ENCODE results near the gene MSX2. TPM values are rescaled to one million over a fixed set of nuclear protein-coding genes. Genes with fewer than 3 reads are reported as not detected.

Gene MSX2
- total and polyA plus RNA-seq, 9 of the 15 experiments (the other 6 are each of a cell fraction or from before 2014, with no cell fraction given): not detected

- Histone ChIP-seq H4K20me1 (replicated peaks; ENCODE audit: control insufficient read depth, insufficient read depth, low read length) (no peaks in the 10 kb centered on the region), H3K4me2 (ENCODE audit: insufficient read depth, low read length) (no peak overlapping the region), H3K27ac (ENCODE audit: extremely low read depth, low read depth, low read length) (no peak overlapping the region), H3K79me2 (ENCODE audit: control insufficient read depth, insufficient read depth, low read length) (no peaks in the 10 kb centered on the region), H3K9ac (ENCODE audit: insufficient read depth in 1 of 2, low read depth in 2 of 2, low read length in 2 of 2) (no peak overlapping the region), H3K9me1 (ENCODE audit: control insufficient read depth, insufficient read depth, low read length) (no peaks in the 10 kb centered on the region), H3K9me3 (replicated peaks; ENCODE audit: control insufficient read depth, insufficient read depth, low read depth, low read length) (no peaks in the 10 kb centered on the region), H3K27me3 (ENCODE audit: control insufficient read depth in 2 of 2, insufficient read depth in 2 of 2, low read length in 2 of 2) (peaks cover 23 to 56% of the 10 kb centered on the region in 2 experiments; a peak in 4 of 5 replicates), H3K36me3 (ENCODE audit: control insufficient read depth, insufficient read depth, low read length) (no peaks in the 10 kb centered on the region), H2AFZ (ENCODE audit: low read depth, low read length) (no peak overlapping the region), H3K4me1 (replicated peaks in 1 of 2; ENCODE audit: control insufficient read depth in 2 of 2, insufficient read depth in 2 of 2, low read length in 2 of 2) (peaks cover 0 to 7% of the 10 kb centered on the region in 2 experiments; a peak in 2 of 5 replicates), H3K4me3 (no peak overlapping the region)
- no TSS peak for BruUV-seq (replicated peaks)
- TF ChIP-seq NUFIP1 (IDR thresholded peaks at IDR 0.05; ENCODE audit: partially characterized antibody): no peak
- no peak for TF ChIP-seq MLLT1 (IDR thresholded peaks at IDR 0.05)
- TF ChIP-seq ETV6 (IDR thresholded peaks at IDR 0.05; ENCODE audit: borderline replicate concordance in 1 of 2, low read depth in 2 of 2, low read length in 1 of 2): no peak
- no peak for TF ChIP-seq ETV6 (CRISPR knock-in tag; IDR thresholded peaks at IDR 0.05; ENCODE audit: borderline replicate concordance)
- no peak for TF ChIP-seq POLR2AphosphoS5 (IDR thresholded peaks at IDR 0.05; ENCODE audit: control insufficient read depth, insufficient read depth, low read depth, low read length)
- no peak for TF ChIP-seq TRIM25 (IDR thresholded peaks at IDR 0.05; ENCODE audit: borderline replicate concordance)
- no peak for TF ChIP-seq MNT (conservative IDR thresholded peaks at IDR 0.05)
- WGBS (ENCODE audit: insufficient coverage, low coverage, missing lambda C conversion rate): 1% methylated on average over 3 of the region's 3 CpGs
- in situ Hi-C loops (cut with MboI): loop anchor here (5.0 kb wide), 1 partner anchor 317 kb away; no protein-coding TSS in a partner anchor
- POLR2A ChIA-PET: no interaction called here
- ATAC-seq (no peak), DNase-seq (ENCODE audit: extremely low read depth in 1 of 4, low spot score in 3 of 4) (no peak), FAIRE-seq (no peak)
- intact Hi-C loops (cut with micrococcal nuclease): no loop called here
- CTCF ChIA-PET (ENCODE audit: low intra/inter-chr PET ratio): no interaction called here
Observed at GRCh38 chr5:174733836-174734235, 9.5 kb downstream of the MSX2 start.
